Large intestine (tissue), 3 donors: Measurements from ENCODE around the gene FGD2. TPM values are rescaled to one million over a fixed set of nuclear protein-coding genes. Genes with fewer than 3 reads are reported as not detected.

ENCODE experiments used
- DNase-seq, 2 donors: peaks; one replicate each; pipeline versions ENCODE4 v3.0.0 to v3.0.0-alpha.2; 2013
- H3K27ac ChIP-seq: one replicate; pipeline ENCODE4 v1.5.1; 2013; ENCODE audit warnings: low read length
- H3K27me3 ChIP-seq: 2 replicates; pipeline ENCODE4 v1.6.1; 2013; ENCODE audit warnings: low read length; ENCODE audit not compliant: control insufficient read depth, insufficient read depth
- H3K36me3 ChIP-seq: 2 replicates; pipeline ENCODE4 v1.6.1; 2013; ENCODE audit warnings: low read length; ENCODE audit not compliant: control insufficient read depth, insufficient read depth
- H3K4me1 ChIP-seq: one replicate; pipeline ENCODE4 v1.6.1; 2013; ENCODE audit warnings: low read length; ENCODE audit not compliant: control insufficient read depth, insufficient read depth
- H3K4me3 ChIP-seq: one replicate; pipeline ENCODE4 v1.5.1; 2013; ENCODE audit warnings: low read length
- H3K9me3 ChIP-seq: one replicate; pipeline ENCODE4 v1.6.1; 2013; ENCODE audit warnings: mild to moderate bottlenecking, low read depth, low read length, moderate library complexity; ENCODE audit not compliant: control insufficient read depth
- WGBS: methylation state at CpG from one replicate; pipeline ENCODE4 v1.1.5; 2013; ENCODE audit warnings: low lambda C conversion rate; ENCODE audit not compliant: insufficient coverage; 5-methylcytosine and 5-hydroxymethylcytosine counted together
- polyA plus RNA-seq: library from polyadenylated mRNA; unstranded; fragments of 120-200 nt; gene quantifications from one replicate; pipeline ENCODE4 v1.2.1, GENCODE V29; 2013

FGD2 gene
- polyA plus RNA-seq, 1 donor: 15.5 TPM

GRCh38 chr6:37077905-37078296 lies 72.4 kb downstream of the FGD2 start:
- H3K27ac ChIP-seq: peak overlapping the region; percentile 37
- H3K27me3 ChIP-seq: no peaks in the 10 kb centered on the region
- no CpG with 5 or more reads among the region's 12 CpGs for WGBS
- H3K4me3 ChIP-seq: no peak overlapping the region
- DNase-seq: peak; percentile 58 to 61
- no peaks in the 10 kb centered on the region for H3K9me3 ChIP-seq
- no peaks in the 10 kb centered on the region for H3K36me3 ChIP-seq
- H3K4me1 ChIP-seq: peaks cover 9% of the 10 kb centered on the region

Other genes with a start within 250 kb of the FGD2 start
- 3.9 TPM for gene CPNE5, start 166.2 kb upstream of the FGD2 start, polyA plus RNA-seq
- 35.1 TPM for gene PPIL1, start 130.9 kb upstream of the FGD2 start, polyA plus RNA-seq
- 35.5 TPM for gene C6orf89, start 119.7 kb upstream of the FGD2 start, polyA plus RNA-seq
- 0.81 TPM for gene PI16, start 50.9 kb upstream of the FGD2 start, polyA plus RNA-seq
- gene MTCH1, start 19.5 kb upstream of the FGD2 start, polyA plus RNA-seq: 126 TPM
- gene PIM1, start 164.5 kb downstream of the FGD2 start, polyA plus RNA-seq: 71.3 TPM